Endometrial microvascular endothelial cells (primary cell): ENCODE data around the gene ABHD17A. TPM values are rescaled to one million over a fixed set of nuclear protein-coding genes. Genes with fewer than 3 reads are reported as not detected.

Experiments used
- in situ Hi-C: cut with HindIII; loops from 2 replicates; pipeline ENCODE4 v1.10.0; 2017; ENCODE audit warnings: low sequenced_read_pairs, low pct_unique_long_range_greater_than_20kb; ENCODE audit errors: inconsistent ontology term
- total RNA-seq: library from RNA; depleted of rRNA; stranded (reverse); fragments of >200 nt; gene quantifications from one replicate; pipeline ENCODE4 v1.2.3, GENCODE V29; 2015; ENCODE audit errors: inconsistent ontology term

ABHD17A gene
- total RNA-seq, 1 donor from 2014 or later = 149 TPM

DNA sequence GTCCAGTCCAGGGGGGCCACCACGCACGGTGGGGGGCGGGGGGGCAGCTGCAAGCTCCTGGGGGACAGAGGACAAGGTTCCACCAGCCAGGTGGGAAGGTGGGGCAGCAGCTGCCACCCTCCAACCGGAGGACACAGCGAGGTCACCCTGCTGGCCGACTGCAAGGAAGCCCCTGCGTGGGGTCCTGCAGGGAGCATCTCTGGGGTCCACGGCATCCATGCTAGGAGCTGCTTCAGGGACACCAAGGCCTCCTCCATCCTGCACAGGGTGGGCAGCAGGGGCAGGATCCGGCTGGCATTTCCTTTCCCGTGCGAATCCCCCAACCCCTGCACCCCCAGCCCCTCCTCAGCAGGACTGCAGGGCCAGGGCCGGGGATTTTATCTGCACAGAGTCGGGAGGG, 13.7 kb downstream of the ABHD17A start:
- in situ Hi-C loops = no loop called here

DNA sequence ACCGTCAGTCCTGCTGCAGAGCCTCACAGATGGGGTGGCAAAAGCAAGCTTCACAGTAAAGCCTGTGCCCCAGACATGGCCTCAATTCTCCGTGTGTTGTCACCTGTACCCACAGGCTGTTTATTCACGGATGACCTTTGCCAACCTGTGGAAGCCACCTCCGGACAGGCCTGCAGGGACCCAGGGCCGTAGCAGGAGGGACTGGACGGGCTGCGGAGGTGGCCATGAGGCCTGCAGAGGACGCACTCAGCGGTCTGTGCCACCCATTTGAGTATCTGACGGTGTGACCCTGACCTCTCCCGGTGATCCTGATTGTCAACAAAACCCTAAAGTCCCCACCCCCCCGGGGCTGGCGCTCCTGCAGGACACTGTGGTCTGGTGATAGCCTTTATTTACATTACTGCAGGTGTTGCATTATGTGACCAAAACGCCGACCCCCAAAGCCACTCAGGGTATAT, 14.1 kb downstream of the ABHD17A start:
- in situ Hi-C loops = no loop called here

DNA sequence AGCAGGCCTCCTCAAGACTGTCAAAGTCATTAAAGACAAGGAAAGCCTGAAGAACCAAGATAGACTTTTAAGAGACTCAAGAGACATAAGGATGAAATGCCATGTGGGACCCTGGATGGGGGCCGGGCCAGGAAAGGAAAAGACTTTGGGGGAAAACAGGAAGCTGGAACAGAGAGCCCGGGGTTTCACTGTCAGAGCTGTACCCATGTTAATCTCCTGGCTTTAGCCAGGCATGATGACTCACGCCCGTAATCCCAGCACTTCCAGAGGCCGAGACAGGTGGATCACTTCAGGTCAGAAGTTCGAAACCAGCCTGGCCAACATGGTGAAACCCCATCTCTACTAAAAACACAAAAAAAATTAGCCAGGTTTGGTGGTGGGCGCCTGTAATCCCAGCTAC, 16.3 kb downstream of the ABHD17A start:
- in situ Hi-C loops = no loop called here

DNA sequence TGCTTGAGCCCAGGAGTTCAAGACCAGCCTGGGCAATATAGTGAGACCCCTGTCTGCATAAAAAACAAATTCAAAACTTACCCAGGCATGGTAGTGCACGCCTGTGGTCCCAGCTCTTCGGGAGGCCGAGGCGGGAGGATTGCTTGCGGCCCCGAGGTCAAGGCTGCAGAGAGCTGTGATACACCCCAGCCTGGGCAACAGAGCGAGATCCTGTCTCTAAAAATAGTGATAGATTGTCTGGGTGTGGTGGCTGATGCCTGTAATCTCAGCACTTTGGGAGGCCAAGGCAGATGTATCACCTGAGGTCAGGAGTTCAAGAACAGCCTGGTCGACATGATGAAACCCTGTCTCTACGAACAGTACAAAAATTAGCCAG, 18.0 kb downstream of the ABHD17A start:
- in situ Hi-C loops = no loop called here

DNA sequence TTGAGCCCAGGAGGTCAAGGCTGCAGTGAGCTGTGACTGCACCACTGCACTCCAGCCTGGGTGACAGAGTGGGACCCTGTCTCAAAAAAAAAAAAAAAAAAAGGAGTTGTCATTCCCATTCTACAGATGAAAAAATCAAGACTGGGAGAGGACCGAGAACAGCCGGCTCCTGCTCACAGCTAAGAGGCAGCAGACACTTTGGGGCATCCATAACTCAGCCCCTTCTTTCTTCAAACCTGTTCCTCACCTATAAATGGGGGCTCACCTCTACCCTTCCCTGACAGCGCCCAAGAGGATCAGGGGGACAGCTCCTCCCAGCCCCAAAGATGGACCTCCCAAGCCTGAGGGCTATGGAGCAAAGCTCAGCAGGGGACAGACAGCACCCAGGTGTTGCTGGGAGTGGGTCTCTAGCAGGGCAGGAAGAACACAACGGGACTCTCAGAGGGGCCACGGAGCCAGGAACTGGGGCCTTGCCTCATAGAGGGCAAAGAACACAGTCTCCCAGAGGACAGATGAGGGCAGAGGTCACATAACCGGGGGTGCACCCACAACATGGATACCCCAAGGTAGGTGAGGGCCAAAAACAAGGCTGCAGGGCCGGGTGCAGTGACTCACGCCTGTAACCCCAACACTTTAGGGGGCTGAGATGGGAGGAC, 18.5 kb downstream of the ABHD17A start:
- in situ Hi-C loops = no loop called here

DNA sequence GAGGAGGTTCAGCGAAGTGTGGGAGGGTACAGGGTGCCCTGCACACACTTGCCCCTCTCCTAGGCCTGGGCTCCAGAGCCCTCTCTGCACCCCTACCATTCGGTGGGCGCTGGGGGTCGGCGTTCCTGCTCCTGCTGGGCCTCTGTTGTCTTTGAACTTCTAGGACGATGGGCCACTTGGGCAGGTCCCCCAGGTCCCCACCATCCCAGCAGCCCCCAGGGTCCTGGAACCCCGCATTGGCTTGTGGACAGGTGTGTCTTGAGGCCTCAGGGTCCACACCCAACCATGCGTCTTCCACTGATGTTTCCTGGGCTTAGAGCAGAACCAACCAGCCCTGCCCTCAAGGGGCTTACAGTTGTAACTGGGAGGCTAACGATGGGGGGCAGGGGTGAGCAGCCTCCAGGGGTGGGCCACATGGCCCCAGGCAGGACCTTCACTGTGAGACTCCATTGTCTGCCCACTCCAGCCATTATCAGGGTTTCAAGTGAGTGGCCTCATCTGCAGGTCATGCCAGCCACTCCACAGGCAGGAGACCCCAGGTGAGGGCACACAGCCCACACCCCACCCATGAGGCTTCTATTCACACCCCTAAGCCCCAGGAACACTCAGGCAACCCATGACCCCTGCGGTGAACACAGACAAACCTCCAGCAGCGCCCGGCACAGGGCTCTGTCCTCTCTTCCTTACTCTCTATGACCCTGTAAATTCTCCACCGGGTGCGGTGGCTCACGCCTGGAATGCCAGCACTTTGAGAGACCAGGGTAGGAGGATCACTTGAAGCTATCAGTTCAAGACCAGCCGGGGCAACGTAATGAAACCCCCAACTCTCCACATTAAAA, 19.9 kb downstream of the ABHD17A start:
- in situ Hi-C loops = no loop called here

DNA sequence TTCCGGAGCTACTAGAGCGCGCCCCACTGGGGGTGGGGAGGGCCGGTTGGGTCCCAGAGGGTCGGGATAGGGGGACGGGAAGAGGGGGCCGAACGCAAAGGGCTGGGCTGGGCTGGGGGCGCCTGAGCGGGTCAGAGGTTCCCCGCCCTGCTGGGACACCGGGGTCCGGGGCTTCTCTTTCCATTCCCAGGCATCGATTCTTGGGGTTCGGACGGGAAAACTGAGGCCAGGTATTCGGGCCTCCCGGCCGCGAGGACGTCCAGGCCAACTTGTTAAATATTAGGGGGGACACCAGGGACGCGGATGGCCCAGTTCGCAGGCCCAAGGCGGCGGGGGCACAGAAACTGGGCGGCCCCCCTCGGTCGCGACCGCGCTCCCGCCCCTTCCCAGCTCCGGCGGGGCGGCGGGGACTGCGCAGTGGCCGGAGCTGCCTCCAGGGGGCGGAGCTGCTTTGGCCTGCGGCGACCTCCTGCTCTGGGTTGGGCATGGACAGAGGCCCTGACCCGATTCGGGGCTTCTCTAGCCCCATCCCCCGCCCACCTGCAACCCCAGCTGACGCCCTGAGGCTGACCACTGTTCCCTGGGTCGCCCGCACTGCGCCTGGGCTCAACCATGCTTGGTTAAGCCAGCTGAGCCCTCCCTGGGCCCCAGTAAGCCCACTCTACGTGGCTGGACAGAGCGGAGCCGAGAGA, 20.7 kb downstream of the ABHD17A start:
- in situ Hi-C loops = no loop called here

DNA sequence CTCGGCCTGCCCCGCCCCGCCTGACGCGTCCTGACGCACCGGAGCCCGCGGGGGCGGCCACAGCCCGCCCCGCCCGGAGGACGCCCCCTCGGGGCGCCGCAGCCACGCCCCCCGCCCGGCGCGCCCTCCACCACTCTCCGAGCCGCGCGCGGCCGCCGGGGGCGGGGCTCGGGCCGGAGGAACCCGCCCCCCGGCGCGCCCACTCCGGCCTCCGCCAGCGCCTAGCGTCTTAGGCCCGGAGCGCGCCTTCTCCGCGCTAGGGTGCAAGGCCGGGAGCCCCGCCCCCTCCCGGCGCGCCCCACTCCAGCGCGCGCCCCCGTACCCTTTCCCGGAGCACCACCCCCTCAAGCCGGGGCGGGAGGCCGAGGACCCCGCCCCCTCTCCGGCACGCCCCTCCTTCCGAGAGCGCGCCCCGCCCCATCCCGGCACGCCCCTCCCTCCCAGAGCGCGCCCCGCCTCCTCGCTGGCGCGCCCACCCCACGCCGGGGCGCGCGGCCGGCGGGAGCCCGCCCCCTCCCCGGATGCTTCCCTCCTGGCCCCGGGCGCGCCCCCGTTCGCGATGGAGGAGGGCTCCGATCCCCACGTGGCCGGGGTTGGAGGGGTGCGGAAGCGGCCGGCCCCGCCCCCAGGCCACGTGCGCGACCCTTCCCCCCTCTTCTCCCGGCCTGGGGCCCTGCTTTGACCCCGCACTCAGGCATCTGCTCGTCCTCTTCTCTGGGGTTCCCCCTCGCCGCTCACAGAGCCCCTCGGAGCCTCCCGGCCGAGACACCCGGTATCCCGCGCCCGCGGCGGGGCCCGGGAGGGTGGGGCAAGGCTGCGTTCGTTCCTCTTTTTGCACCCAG, 21.4 kb downstream of the ABHD17A start:
- in situ Hi-C loops = no loop called here

DNA sequence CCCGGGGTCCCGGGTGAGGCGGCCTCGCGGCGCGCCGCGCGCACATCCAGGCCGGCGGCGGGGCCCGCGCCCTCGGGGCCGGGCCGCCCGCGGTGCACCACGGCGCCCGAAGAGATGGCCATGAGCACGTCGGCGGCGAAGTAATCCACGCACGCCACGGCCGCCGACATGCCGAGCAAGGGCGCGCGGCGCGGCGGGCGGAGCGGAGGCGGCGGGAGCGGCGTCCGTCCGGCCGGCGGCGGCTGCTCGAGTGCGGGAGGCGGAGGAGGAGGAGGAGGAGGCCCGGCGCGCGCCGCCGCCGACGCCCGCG, 22.0 kb downstream of the ABHD17A start, which contains the start of gene KLF16:
TSS of gene KLF16 (minus strand) at position 252 of the 310 bp plus-strand sequence. CDS start at position 170, 82 bp downstream.
- in situ Hi-C loops = no loop called here

DNA sequence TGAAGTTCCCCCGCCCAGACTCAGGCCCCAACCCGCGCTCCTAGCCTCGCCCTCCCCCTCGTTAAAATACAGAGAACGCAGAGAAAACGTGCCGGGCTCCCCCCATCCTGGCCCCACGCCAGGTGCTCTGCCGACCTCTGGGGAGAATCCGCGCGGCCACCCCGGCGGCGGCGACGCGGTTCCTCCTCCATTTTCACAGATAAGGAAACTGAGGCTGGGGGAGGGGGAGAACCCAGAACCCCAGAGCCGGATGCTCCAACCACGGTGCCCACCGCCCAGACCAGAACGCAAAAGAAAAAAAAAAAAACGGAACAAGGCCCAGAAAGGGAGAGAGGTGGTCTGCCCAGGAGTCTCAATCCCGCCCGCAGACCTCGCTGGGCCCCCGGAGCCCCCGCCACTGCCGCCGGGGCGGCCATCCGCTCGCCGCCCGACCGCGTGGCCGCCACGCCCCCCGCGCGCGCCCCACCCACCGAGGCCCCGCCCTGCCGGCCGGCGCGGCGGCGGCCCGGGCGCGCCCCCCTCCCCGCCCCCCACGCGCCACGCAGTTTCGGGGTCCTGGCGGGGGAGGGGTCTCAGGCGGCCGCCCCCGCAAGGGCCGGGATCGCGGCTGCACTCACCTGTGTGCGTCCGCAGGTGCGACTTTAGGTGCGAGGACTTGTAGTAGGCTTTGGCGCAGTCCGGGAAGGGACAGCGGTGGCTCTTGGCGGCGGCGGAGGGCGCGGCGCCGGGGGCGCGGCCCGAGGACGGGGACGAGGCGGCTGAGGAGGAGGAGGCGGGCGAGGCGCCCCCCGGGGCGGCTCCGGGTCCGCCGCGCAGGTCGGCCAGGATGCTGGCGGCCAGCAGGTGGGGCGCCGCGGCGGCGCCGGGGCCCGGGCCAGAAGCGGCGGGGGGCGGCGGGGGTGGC, 22.6 kb downstream of the ABHD17A start:
- in situ Hi-C loops = no loop called here

DNA sequence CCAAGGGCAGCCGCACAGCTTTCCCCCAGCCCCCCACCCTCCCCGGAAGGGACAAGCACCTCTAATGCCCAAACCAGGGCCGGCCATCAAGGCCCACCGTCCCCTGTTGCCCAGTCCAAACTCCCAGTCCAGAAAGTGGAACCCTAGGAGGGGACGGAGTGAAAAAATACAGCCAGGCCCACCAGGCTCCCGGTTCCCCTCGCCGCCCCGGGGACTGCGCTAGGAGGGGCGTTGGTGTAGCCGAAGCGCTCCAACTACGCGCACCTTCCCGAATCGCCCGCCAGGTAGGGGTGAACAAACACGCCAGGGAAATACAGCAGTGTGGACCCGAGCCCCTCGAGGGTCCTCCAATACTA, 23.2 kb downstream of the ABHD17A start:
- in situ Hi-C loops = no loop called here

DNA sequence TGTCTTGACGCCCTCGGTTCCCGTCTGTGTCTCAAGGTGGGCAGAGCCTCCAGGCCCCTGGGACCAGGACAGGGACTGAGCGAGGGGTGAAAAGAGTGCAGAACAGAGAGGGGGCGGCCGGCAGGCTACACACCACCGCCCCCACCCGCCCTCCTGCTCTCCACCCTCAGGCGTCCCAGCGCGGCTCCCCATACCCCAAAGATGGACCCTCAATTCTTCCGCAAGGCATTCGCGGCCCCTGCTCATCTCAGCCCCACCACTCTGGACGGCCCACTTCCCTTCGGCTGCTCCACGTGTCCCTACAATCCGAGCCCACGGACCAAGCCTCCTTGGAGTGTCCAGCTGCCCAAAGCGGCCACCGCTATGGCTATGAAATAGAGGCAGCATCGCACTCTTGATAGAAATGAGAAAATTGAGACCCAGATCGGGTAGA, 23.7 kb downstream of the ABHD17A start:
- in situ Hi-C loops = no loop called here

DNA sequence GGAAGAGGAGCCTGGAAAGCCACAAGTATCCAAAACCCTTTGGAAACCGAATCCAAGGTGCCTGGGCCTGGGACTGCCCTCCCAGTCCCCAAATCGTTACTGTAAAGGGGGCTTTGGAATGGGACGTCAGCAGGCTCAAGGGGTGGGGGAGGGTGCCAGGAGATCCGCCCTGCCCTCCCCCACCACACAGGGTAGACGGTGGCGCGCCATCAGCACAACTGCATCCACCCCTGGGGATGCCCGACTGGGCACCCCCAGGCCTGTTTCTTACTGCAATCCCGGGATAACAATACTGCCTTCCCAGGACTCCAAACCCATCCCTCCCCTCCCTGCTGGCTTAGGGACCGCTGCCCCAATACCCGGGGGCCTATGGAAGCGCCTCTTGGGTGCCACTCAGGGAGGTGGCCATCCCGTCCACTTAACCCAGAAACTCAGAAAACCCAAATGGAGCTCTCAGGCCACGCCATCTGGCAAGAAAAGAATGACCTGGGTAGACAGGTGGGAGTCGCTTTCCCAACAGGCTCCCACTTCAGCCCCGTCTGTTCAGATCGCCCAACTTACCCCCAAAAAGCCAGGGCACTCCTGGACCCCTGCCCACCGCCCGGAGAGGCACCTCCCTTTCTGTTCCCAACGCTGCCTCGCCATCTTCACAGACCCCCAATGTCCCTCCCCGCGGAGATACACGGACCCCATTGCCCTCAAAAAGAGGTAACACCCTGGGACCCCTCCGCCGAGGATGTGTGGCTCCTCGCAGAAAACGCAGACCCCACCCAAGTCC, 24.3 kb downstream of the ABHD17A start:
- in situ Hi-C loops = no loop called here

DNA sequence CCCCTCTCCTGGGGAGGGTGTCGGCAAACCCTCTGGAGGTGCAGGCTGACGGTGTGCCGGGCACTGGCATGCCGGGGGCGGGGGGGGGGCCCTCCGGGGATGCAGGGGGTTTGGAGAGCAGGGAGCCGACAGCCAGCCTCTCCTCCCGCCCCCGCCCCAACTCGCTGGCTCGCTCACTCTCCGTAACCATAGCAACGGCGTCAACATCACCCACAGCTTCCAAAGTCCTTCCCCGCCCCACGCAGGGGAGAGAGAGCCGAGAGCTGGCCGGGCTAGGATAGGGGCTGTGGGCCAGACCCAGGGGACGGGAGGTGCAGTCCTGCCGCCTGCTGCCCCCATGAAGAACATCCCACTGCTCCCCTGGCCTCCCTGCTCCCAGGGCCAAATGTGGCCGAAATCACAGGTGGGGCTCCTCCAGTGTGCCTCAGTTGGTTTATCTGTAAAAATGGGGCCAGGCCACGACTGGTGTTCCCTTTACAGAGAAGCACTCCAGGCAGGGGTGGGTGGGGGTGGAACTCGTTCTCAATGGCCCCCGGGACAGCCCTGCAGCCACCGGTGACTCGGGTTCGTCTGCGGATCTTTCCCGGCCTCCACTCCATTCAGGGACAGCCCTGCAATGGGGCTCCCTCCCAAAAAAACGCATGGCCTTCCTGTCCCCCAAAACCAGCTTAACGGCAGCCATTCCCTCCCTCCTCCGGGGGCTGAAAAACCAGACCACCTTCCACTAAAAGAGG, 25.1 kb downstream of the ABHD17A start:
- in situ Hi-C loops = no loop called here

DNA sequence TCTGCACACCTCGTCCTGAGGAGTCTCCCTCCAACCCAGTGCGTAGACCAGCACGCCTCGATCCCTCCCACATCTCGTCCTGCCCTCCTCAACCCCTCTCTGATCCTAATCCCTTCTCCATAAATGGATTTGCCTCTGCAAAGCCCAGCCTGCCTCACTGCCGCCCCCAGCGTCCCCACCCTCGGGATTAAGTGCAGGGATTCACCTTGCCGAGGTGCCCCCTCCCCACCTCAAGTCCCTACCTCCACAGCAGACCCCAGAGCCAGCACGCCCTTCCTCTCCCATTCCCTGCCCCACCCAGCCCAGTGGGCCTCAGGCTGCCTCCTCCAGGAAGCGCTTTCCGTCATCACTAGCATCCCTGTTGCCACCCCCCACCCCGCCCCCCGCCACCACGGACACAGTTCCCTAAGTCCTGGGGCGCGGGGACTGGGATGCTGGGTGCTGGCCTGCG, 25.9 kb downstream of the ABHD17A start:
- in situ Hi-C loops = no loop called here

DNA sequence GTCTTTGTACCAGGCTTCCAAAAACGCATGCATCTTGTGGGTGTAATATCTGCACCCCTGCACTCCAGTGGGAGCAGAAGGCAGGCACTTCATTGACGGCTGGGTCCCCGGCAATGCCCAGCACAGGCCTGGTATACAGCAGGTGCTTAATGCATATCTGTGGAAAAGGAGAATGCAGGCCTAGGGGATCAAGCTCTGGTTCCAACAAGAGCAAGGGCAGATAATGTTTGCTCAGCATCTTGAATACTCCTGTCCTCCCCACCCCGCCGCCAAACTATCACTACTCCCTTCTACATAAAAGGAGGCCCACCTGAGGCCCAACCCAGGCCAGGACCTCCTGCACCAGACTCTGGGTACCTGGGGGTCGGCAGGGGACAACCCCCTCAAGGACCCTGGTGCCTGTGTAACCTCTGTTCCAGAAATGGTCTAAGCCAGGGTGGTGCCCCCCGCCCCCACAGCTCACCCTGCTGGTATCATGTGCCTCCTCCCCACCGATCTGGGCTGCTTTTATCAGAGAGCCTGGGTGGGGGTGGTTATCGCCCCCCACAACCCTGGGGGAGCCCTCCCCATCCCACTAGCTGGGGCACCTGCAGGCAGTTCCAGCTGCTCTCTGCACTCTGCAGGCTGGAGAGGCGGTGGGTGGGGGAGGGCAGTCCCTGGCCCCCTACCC, 26.7 kb downstream of the ABHD17A start:
- in situ Hi-C loops = no loop called here
